Esophagus squamous epithelium (tissue), 5 donors: ENCODE measurements around the gene GPRC5C. TPM values are rescaled to one million over a fixed set of nuclear protein-coding genes. Genes with fewer than 3 reads are reported as not detected.

Experiments
- DNase-seq: peaks from one replicate; lab custom pipeline; 2025; lab: John Stamatoyannopoulos, UW
- H3K27ac ChIP-seq, 4 donors: fragments of 200-600 bp; sonication (generic); one replicate each; pipeline ENCODE4 v1.5.1; 2016 to 2019; ENCODE audit warnings: mild to moderate bottlenecking in 1 of 4
- H3K27me3 ChIP-seq, 4 donors: fragments of 200-600 bp; sonication (generic); 1 replicate in 3 of 4; 2 replicates in 1 of 4; pipeline versions ENCODE4 v1.5.1 to v1.6.0; 2017 to 2021; ENCODE audit warnings: antibody characterized with exemption in 1 of 4
- H3K36me3 ChIP-seq, 3 donors: fragments of 200-600 bp; sonication (generic); one replicate each; pipeline ENCODE4 v1.5.1; 2016 to 2019
- H3K4me1 ChIP-seq, 3 donors: fragments of 200-600 bp; sonication (generic); one replicate each; pipeline ENCODE4 v1.5.1; 2017 to 2019
- H3K4me3 ChIP-seq, 4 donors: fragments of 200-600 bp; sonication (generic); 1 replicate in 3 of 4; 2 replicates in 1 of 4; pipeline ENCODE4 v1.5.1; 2016 to 2019; ENCODE audit warnings: mild to moderate bottlenecking in 2 of 4, moderate library complexity in 1 of 4
- H3K9me3 ChIP-seq, 3 donors: fragments of 200-600 bp; sonication (generic); one replicate each; pipeline ENCODE4 v1.5.1; 2016 to 2019
- CTCF ChIP-seq, 6 experiments: fragments of 450-650 bp in 4 of 6; fragments of 200-600 bp in 2 of 6; sonication (generic) in 2 of 6; IDR thresholded peaks; one replicate each; pipeline ENCODE4 v1.5.1; 2016 to 2019; ENCODE audit warnings: antibody characterized with exemption in 6 of 6, mild to moderate bottlenecking in 4 of 6, moderate library complexity in 4 of 6
- POLR2A ChIP-seq, 4 donors: fragments of 450-650 bp; IDR thresholded peaks; one replicate each; pipeline ENCODE4 v1.6.1; 2017; ENCODE audit warnings: antibody characterized with exemption in 4 of 4, mild to moderate bottlenecking in 4 of 4, moderate library complexity in 3 of 4
- WGBS, 2 donors: methylation state at CpG; one replicate each; pipeline ENCODE4 v1.1.5; 2018; 5-methylcytosine and 5-hydroxymethylcytosine counted together
- intact Hi-C: fragments of 100-400 bp; cut with DNase I; formaldehyde crosslinking; loops from one replicate; pipeline ENCODE4 v1.15.0; 2022
- total RNA-seq, 4 donors: library from RNA; depleted of rRNA; stranded (reverse); fragments of >200 nt; gene quantifications; one replicate each; pipeline ENCODE4 v1.1.0, GENCODE V29; 2016
- donor health status: DM: yes; HTN: yes; CAD: no.

GPRC5C gene
- total RNA-seq, 4 donors from 2014 or later, result 6.3 to 21.6 (median 11.7) TPM

GRCh38 chr17:74432424-74432690, 469 bp downstream of the GPRC5C start:
- no peak for DNase-seq
- no CpG with 5 or more reads among the region's 33 CpGs for WGBS, 2 donors
- no peaks in the 10 kb centered on the region for H3K36me3 ChIP-seq
- H3K4me1 ChIP-seq, result peaks cover 15 to 66% (median 27%) of the 10 kb centered on the region in 3 donors
- no peak for TF ChIP-seq CTCF (IDR thresholded peaks at IDR 0.05)
- TF ChIP-seq POLR2A (IDR thresholded peaks at IDR 0.05), result no peak
- intact Hi-C loops, result no loop called here
- peak overlapping the region; percentile 55 to 84 (median 65) for H3K4me3 ChIP-seq
- peak overlapping the region; percentile 87 to 93 (median 92) for H3K27ac ChIP-seq
- peaks cover 0 to 5% (median 0%) of the 10 kb centered on the region in 3 donors for H3K9me3 ChIP-seq
- H3K27me3 ChIP-seq, result peaks cover 0 to 58% (median 0%) of the 10 kb centered on the region in 4 donors

- 21 to 28% methylated on average over 10 to 11 of the region's 23 CpGs for WGBS, 2 donors
- no peak for TF ChIP-seq CTCF (IDR thresholded peaks at IDR 0.05)
- TF ChIP-seq POLR2A (IDR thresholded peaks at IDR 0.05), result no peak
- intact Hi-C loops, result no loop called here
- Histone ChIP-seq H3K27ac (peak overlapping the region; percentile 87 to 93 (median 92)), H3K4me3 (peak overlapping the region; percentile 55 to 84 (median 65)), H3K27me3 (peaks cover 0 to 58% (median 0%) of the 10 kb centered on the region in 4 donors), H3K36me3 (no peaks in the 10 kb centered on the region), H3K9me3 (peaks cover 0 to 10% (median 0%) of the 10 kb centered on the region in 3 donors), H3K4me1 (peaks cover 15 to 61% (median 22%) of the 10 kb centered on the region in 3 donors)
- DNase-seq, result no peak
Measured at GRCh38 chr17:74432766-74433391, 991 bp downstream of the GPRC5C start.

- WGBS, 2 donors, result 64 to 84% methylated on average over 10 to 11 of the region's 17 CpGs
- peaks cover 15 to 54% (median 22%) of the 10 kb centered on the region in 3 donors for H3K4me1 ChIP-seq
Measured at GRCh38 chr17:74433421-74434121, 1.7 kb downstream of the GPRC5C start.

GRCh38 chr17:74435775-74436359, 4.0 kb downstream of the GPRC5C start:
- H3K9me3 ChIP-seq, result peaks cover 0 to 24% (median 0%) of the 10 kb centered on the region in 3 donors
- no peak overlapping the region for H3K27ac ChIP-seq
- peaks cover 0 to 44% (median 0%) of the 10 kb centered on the region in 4 donors for H3K27me3 ChIP-seq
- peaks cover 10 to 31% (median 19%) of the 10 kb centered on the region in 3 donors for H3K4me1 ChIP-seq
- TF ChIP-seq POLR2A (IDR thresholded peaks at IDR 0.05) (no peak), CTCF (IDR thresholded peaks at IDR 0.05) (no peak)
- no peak for DNase-seq
- peaks cover 0 to 13% (median 0%) of the 10 kb centered on the region in 3 donors for H3K36me3 ChIP-seq
- intact Hi-C loops, result no loop called here
- WGBS, 2 donors, result 73 to 81% methylated on average over 5 of the region's 5 CpGs
- H3K4me3 ChIP-seq, result no peak overlapping the region

More at GRCh38 chr17:74433421-74434121, 1.7 kb downstream of the GPRC5C start:
- TF ChIP-seq CTCF (IDR thresholded peaks at IDR 0.05) (no peak), POLR2A (IDR thresholded peaks at IDR 0.05) (no peak)
- H3K9me3 ChIP-seq, result peaks cover 0 to 17% (median 0%) of the 10 kb centered on the region in 3 donors
- H3K27me3 ChIP-seq, result peaks cover 0 to 58% (median 0%) of the 10 kb centered on the region in 4 donors
- H3K36me3 ChIP-seq, result no peaks in the 10 kb centered on the region
- peak overlapping the region in 3 of 4 donors; percentile 92 to 93 (median 93) for H3K27ac ChIP-seq
- H3K4me3 ChIP-seq, result peak overlapping the region in 3 of 4 donors; percentile 59 to 84 (median 71)
- DNase-seq, result no peak
- intact Hi-C loops, result no loop called here
